ENCODE measurements around the gene GPRIN3.
"Not testable (repeated sequence)": the region's sequence is repeated elsewhere in the genome, so short reads cannot be mapped to it uniquely, and the experiment has no call there.

GPRIN3 gene

GRCh38 chr4:89216422-89216821, 91.2 kb downstream of the GPRIN3 start:
- no peak for DNase-seq (ENCODE audit: low read depth)

DNA sequence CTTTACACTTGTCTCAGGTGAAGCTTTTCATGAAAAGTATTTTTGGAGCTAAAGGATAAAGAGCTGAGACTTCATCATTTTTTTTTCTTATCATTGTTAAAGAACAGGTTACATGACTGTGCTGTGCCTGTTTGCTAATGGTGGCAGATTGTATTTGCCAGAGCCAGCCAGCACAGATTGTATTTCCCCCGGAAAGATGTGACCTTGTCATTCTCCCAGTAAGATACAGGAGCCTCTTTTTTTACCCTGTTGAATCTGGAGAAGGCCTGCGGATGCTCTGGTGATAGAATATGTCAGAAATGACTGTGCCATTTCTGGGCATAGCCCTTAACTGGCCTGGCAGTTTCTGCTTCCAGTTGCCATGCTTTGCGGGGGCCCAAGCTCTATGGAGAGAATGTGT, 91.9 kb downstream of the GPRIN3 start:
- DNase-seq (ENCODE audit: low read depth) = no peak

DNA sequence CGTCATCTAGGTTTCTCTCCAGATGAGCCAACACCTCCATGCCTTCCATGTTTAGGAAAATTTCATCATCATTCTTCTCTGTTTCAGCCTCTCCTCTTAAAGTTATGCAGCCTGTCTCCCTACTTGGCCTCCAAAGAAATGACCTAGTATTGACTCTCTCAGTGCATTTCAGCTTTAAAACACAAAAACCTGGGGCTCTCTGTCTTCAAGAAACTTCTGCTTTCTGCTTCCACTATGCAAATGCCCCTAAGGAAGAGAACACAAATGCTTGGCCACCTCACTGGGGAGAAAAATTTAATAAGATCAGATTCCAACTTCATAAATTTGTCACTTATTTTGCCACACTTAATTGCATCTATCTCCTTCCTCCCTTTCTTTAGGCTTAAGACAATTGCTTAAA, 93.3 kb downstream of the GPRIN3 start:
- DNase-seq (ENCODE audit: low read depth) = no peak

DNA sequence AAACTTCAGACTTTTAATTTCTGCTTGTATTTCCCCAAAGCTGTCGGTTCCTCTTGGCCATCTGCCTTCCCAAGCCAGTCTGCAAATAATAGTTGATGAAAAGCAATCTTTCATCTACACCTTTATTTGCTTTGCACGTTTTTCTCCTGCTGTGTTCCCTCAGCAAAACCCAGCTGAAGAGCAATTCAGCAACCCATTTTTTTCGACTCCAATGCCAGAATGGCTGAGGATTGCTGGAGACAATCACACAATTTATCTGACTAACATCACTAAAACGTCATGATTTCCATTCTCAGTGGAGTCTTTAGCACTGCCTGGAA, 94.3 kb downstream of the GPRIN3 start:
- no peak for DNase-seq (ENCODE audit: low read depth)

- DNase-seq (ENCODE audit: low read depth) = peak; percentile 12
These were observed 94.8 kb downstream of the GPRIN3 start for GRCh38 chr4:89212666-89213381.

DNA sequence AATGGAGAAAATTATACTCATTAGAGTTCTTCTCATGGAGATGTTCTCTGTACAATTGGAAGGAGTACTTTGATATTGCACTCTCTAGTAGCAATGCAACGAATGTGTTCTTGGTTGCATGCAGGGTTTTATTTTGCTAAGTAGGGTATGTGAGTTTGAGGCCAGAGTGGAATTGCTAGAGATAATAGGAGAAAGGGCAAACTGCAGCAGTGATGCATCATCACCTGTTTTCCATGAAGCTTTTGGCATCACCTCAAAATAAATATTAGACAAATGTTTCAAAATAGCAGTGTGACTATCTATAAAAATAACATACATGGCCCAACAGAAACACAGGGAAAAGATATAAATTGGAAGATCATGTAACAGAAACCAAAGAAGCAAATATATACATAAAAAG, 103.0 kb downstream of the GPRIN3 start:
- DNase-seq (ENCODE audit: low read depth) = no peak

DNA sequence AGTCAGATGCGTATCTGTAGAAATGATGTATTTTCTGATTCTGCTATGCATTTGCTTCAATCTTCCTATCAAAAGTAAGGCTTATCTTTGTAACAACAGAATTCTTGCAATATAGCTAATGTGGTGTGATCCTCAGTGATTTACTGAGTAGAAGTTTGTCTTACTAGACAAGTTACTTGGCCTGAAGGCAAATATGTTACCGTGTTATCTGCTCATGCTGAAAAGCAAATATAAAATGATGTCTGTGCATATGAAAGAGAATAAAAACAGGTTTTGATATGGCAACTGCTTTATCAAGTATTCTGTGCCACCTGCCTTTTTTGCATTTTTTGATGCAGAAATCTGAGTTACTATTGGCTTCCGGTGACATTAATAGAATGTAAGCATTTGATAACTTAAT, 103.7 kb downstream of the GPRIN3 start:
- no peak for DNase-seq (ENCODE audit: low read depth)

GRCh38 chr4:89199394-89199793, 108.2 kb downstream of the GPRIN3 start:
- DNase-seq (ENCODE audit: low read depth) = not testable (repeated sequence)

DNA sequence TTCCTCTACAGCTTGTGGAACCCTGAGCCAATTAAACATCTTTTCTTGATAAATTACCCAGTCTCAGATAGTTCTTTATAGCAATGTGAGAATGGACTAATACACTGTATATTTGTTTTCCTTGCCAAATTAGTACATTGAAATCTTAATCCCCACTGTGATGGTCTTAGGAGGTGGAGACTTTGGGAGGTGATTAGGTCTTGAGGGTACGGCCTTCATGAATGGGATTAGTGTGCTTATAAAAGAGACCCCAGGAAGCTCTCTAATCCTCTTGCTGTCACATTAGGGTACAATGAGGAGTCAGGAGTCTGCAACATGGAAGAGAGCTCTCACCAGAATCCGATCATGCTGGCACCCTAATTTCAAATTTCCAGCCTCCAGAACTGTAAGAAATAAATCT, 109.7 kb downstream of the GPRIN3 start:
- DNase-seq (ENCODE audit: low read depth) = no peak

DNA sequence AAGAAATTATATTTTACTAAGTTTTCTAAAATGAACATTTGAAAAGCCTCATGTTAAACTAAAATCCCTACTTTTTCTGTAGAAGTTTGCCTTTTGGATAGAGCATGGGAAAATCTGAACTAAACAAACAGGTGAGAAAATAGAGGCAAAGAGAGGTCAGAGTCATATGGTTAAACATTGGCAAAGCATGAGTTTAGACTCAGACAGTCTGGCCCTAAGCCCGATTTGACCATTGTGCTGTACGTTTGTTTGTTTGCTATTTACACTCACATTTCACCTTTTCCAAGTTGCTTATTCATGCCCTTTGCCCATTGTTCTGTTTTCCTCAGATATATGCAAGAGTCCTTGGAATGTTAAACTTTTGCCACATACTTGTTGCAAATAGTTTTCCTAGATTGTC, 110.9 kb downstream of the GPRIN3 start:
- DNase-seq (ENCODE audit: low read depth) = no peak

DNA sequence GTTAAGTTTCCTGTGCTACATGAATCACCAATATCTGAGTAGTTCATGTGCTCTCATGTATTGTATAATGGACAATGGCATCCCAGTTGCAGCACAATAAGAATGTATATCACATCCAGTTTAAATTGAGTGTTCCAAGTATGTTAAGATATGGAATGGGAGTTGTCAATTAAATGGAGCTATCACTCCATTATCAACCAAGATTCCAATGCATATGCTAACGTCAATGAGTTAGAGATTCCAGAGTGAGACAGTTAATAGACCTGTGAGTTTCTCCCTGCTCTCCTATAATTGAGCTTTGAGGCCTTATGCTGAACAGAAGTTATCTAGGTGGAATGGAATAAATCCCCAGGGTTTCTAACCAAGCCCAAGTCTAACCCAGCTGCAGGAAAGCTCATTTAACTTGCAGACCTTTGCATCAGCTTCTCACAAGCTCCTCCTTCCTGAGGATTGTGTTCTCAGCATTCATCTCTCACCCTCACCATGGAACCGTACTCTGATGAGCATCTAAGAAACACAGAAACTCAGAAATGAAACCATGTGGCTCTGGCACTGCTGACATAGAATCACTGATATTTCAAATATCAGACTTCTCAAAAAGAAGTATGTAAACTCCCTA, 111.4 kb downstream of the GPRIN3 start:
- DNase-seq (ENCODE audit: low read depth) = no peak

- no peak for DNase-seq (ENCODE audit: low read depth)
These were observed 113.8 kb downstream of the GPRIN3 start for GRCh38 chr4:89193843-89194242.

Data from amniotic epithelial cell (primary cell).